ENCODE measurements around the gene CDCP1.

The CDCP1 gene

DNA sequence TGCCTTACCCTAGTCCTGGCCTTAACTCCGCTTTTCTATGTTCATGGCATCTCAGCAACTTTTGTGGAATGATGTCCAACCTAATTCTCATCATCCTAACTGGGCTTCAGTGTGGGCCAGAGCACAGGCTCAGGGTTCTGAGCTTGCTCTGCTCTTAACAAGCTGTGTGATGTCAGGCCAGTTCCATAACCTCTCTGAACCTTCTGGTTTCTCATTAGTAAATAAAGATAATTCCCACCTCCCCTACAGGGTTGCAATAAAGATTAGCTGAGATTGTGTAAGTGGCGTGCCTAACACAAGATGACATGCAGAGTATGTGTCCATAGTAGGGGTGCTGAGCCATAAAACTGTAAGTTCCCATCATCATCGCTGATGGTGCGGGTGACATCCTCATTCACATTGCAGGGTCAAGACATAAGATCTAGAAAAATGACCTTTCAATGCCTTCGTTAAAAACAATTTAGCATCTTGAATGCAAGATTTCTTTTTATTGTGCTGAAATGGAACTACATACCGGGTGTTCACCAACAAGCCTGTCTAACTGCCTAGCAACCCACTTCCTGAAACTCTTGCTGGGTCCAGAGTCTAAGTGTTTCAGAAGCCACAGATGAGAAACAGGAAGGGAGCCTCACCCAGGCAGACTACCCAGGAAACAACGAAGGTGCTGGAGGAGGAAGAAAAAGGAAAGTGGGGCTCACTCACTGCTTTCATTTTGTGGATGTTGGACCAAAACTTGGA is 36.2 kb downstream of the CDCP1 start:
- DNase-seq: peak; percentile 59 to 65

GRCh38 chr3:45106874-45107273 is 39.3 kb downstream of the CDCP1 start:
- DNase-seq: no peak

DNA sequence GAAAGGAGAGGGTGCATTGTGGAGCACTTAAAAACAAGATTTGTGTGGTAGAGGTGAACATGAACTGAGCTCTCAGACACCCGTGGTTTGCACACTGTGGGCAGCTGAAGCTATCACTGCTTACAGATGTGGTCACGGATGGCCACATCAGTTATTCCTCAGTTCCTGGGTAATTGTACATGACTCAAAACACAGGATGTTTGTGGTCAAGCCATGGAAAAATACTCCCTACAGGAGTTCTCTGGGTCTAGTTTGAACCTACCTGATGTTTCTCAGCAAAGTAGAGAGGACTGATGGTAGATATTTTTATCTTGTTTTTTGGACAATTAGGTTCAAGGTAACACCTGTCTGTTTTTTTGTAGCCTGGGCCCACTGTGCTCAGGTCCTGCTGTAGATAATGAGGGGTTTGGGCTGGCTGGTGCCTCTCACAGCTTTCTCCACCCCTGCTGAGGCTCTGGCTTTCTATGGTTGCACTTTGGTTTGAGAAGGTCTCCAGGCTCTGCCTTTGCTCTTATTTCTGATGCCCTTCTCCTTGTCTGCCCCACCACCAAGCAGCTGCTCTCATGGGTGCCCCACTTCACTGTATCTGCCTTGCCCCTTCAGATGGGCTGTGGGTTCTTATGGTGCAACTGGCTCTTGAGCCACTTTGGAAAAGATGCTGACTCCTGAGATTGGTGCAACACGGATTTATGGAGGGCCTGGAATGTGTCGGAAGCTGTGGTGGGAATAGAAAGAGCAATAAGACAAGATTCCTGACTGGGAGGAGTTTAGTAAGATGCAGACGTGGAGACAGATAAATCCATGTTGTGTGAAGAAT is 40.1 kb downstream of the CDCP1 start:
- no peak for DNase-seq

GRCh38 chr3:45104715-45105711 is 41.2 kb downstream of the CDCP1 start:
- DNase-seq: no peak

- no peak for DNase-seq
Measured at GRCh38 chr3:45103753-45104714, 42.1 kb downstream of the CDCP1 start.

DNA sequence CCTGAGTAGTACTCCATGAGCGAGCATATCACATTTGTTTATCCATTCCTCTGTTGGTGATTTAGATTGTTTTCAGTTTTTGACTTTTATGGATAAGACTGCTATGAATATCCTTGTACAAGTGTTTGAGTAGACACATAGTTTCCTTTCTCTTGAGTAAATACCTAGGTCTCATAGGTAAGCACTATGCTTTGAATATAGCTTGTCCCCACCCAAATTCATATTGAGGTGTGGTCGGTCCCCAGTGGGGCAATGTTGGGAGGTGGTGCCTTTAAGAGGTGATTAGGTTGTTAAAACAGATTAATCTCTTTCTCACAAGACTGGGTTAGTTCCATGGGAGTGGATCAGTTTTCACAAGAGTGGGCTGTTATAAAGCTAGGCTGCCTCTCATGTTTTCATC is 42.8 kb downstream of the CDCP1 start:
- DNase-seq: no peak

DNA sequence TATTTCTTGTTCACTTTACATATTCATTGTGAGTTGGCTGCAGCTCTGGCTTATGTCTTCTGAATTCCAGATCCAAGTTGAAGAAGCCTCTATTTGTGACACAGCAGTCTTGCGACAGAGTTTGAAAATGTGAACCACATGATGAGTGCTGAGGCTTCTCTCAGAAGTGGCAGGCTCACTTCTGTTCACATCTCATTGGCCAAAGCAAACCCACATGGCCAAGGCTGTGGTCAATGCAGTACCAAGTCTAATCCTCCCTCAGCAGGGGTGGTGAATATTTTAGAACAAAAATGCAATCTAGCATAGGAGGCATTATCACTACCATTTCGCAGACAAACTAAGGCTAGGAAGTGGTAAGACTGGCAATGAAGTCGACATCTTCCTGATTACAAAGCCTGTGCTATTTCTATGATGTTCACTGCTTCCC is 45.2 kb downstream of the CDCP1 start:
- peak; percentile 71 to 74 for DNase-seq

DNA sequence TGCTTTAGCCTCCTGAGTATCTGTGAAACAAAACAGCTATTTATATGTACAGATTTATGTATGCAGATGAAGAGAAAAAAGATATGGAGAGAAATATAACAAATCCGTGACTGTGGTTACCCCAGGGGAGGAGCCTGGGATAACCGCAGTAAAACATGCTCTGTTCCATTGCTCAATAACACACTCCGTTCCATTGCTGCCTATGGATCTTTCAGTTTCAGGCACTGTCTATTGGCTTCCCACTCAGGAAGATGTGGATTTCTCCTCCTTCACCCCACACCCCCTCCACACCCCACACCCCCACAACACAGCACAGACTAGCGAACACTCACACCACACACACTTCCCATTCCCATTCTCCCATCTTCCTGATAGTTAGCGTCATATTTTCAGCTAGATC is 47.9 kb downstream of the CDCP1 start:
- DNase-seq: peak in 1 of 2 donors; percentile 27

DNA sequence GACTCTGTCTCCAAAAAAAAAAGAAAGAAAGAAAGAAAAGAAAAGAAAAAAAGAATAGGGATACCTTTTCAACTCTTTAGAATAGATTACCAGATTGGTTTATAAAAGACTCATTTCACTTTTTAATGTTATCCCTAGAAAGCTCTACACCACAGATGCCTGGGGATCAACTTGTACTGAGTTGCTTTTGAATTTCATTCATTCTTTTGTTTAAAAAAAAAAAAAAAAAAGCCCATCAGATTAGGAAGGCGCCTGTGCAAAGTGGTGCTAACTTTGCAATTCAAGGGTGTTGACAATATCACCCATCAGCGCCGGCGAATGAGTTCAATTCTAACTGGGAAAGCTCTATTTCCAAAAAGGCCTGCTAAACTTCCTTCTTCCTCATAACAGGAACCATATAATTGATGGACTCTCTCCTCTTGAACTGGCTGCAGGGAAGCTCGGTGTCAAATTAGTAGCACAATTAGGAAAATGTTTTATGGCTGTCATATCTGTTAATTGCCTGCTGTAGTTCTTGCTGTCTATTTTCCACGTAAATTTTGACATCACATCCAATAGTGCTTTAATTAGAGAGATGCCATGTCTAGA is 48.8 kb downstream of the CDCP1 start:
- DNase-seq: no peak

DNA sequence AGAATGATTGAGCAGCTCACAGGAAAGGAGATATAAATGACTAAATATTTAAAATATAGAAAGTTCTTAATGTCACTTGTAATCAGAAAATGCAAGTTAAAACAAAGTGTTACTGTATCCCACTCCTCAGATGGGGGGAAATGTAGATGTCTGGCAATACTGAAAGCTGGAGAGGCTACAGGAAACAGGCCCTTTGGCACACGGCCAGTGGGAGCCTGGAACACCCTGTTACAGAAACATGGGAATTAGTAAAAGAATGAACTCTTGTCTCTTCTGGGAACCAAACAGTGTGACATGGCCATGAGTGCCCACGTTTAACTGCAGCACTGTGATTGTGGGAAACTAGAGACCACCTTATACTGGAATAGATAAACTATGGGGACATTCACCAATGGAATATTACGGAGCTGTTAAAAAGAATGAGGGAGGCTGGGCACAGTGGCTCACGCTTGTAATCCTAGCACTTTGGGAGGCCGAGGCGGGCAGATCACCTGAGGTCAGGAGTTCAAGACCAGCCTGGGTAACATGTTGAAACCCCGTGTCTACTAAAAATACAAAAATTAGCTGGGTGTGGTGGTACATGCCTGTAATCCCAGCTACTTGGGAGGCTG is 50.2 kb downstream of the CDCP1 start:
- no peak for DNase-seq

GRCh38 chr3:45093176-45093575 is 53.0 kb downstream of the CDCP1 start:
- no peak for DNase-seq

DNA sequence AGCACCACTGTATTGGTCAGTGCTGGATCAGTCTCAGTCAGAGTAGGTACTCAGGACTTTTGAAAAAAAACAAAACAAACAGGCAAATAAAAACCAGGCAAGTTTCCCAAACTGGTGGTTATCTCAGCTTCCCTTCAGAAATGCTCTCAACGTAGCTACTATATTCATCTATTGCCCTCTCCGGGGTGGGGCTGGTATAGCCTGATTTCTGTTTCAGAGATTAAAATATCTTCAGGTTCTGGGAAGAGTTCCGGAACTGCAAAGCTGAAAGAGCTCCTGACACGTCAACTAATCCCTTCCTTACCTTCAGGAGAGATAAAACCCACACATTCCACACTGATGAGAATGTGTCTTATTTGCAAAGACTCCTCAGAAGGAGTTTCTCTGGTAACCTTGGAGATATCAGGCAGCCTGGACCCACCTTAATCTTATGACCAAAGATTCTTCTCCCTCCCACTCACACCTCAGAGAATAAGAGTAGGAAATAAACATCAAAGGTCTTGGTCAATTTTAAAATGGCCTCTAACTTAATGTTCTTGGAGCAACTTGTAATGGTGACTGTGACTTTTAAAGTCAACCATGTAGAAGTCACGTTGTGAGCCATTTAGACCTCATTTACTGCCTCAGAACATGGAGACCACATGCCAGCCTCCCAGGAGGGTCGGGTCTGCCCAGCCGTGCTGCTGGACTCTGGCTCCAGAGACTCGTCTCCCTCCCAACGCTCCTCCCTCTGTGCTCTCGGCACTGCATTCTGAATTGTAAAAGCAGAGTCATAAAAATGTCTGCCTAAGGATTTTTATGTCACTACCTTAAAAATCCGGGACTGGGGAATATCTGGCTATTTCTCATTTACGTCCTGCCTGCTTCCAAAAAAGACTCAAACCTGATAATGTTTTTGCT is 53.8 kb downstream of the CDCP1 start:
- DNase-seq: no peak

- DNase-seq: no peak
Measured at GRCh38 chr3:45090855-45091254, 55.3 kb downstream of the CDCP1 start.

- DNase-seq: no peak
Measured at GRCh38 chr3:45088543-45089358, 57.4 kb downstream of the CDCP1 start.

DNA sequence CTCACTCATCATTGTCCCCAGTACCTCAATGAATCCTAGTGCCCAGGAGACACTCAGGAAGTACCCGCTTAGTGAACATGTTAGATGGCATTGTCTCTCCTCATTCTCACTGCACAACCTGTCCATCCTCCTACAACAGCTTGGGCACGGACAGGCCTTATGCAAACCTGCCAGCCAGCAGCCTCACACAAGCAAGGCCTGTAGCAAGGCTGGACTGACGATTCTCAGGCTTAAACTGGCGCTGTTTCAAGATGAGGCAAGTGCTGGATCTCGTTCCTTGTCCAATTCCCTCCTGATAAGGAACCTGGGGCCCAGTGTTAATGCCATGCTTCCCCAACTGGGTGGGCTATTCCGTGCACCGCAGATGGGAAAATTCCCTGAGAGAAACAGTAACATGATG is 59.0 kb downstream of the CDCP1 start:
- DNase-seq: no peak

GRCh38 chr3:45084820-45085816 is 61.1 kb downstream of the CDCP1 start:
- no peak for DNase-seq

GRCh38 chr3:45084361-45084760 is 61.8 kb downstream of the CDCP1 start:
- no peak for DNase-seq

- DNase-seq: no peak
Measured at GRCh38 chr3:45083023-45083422, 63.2 kb downstream of the CDCP1 start.

Data from inflammatory macrophage treated with lipopolysaccharide for 1 hour (primary cell).